ENCODE results near the gene ISYNA1.

GRCh38 chr19:18464646-18465045 is 26.7 kb upstream of the ISYNA1 start:
- TF ChIP-seq CTCF (conservative IDR thresholded peaks at IDR 0.05; ENCODE audit: low read length) (no peak), EZH2phosphoT487 (IDR thresholded peaks at IDR 0.05; ENCODE audit: borderline replicate concordance) (no peak)

All from Loucy (cell line).